ENCODE data around the gene SCAANT1. TPM values are rescaled to one million over a fixed set of nuclear protein-coding genes. Genes with fewer than 3 reads are reported as not detected.

SCAANT1 gene
- total and polyA plus RNA-seq, 2 of the 8 experiments (the other 6 are each of a cell fraction or from before 2014, with no cell fraction given), result not detected

GRCh38 chr3:63875510-63875909 is 36.7 kb downstream of the SCAANT1 start:
- Histone ChIP-seq H3K9ac (replicated peaks in 1 of 4; ENCODE audit: extremely low read depth in 1 of 4, low read depth in 3 of 4, low read length in 3 of 4) (no peak overlapping the region), H3K4me2 (ENCODE audit: insufficient read depth in 1 of 2, low read depth in 2 of 2, low read length in 2 of 2) (no peak overlapping the region), H3K18ac (ENCODE audit: extremely low read depth, low read length) (no peak overlapping the region), H3K4me3 (ENCODE audit: extremely low read depth in 1 of 4, insufficient read depth in 2 of 4, low read depth in 3 of 4, low read length in 4 of 4) (no peak overlapping the region), H2BK15ac (ENCODE audit: low read length) (no peak overlapping the region), H2BK120ac (replicated peaks; ENCODE audit: low read depth, low read length) (no peak overlapping the region), H3K56ac (replicated peaks; ENCODE audit: insufficient read length, low read depth, low read length) (no peak overlapping the region), H4K8ac (ENCODE audit: extremely low read depth, insufficient read depth, low read length) (no peak overlapping the region), H3K4ac (replicated peaks; ENCODE audit: insufficient read length, low read depth, low read length) (no peak overlapping the region), H4K5ac (ENCODE audit: insufficient read length, low read depth, low read length) (no peak overlapping the region), H3K27me3 (replicated peaks in 1 of 4; ENCODE audit: control insufficient read depth in 3 of 4, extremely low read depth in 1 of 4, insufficient read depth in 3 of 4, low read length in 3 of 4) (no peaks in the 10 kb centered on the region), H3K36me3 (ENCODE audit: control insufficient read depth in 2 of 4, insufficient read depth in 4 of 4, low read length in 3 of 4) (no peaks in the 10 kb centered on the region), H3K14ac (ENCODE audit: insufficient read length) (no peak overlapping the region), H3K23me2 (ENCODE audit: low read depth, low read length) (no peaks in the 10 kb centered on the region), H3K79me2 (ENCODE audit: control insufficient read depth in 1 of 2, insufficient read depth in 2 of 2, low read length in 2 of 2) (peaks cover 0 to 65% of the 10 kb centered on the region in 2 experiments; a peak in 3 of 4 replicates), H3K9me3 (ENCODE audit: insufficient read depth in 2 of 2, low read depth in 1 of 2, low read length in 1 of 2) (no peaks in the 10 kb centered on the region), H2BK5ac (ENCODE audit: low read depth, low read length) (no peak overlapping the region), H4K91ac (replicated peaks; ENCODE audit: insufficient read length, low read length) (no peak overlapping the region), H2AFZ (ENCODE audit: low read length) (no peak overlapping the region), H2BK20ac (ENCODE audit: low read length) (no peak overlapping the region), H2BK12ac (ENCODE audit: low read depth, low read length) (no peak overlapping the region), H3K23ac (ENCODE audit: insufficient read length) (no peak overlapping the region), H3K4me1 (replicated peaks in 1 of 4; ENCODE audit: control insufficient read depth in 3 of 4, insufficient read depth in 4 of 4, low read length in 3 of 4) (peaks cover 6 to 11% (median 8%) of the 10 kb centered on the region in 4 experiments; a peak in 6 of 7 replicates), H3K27ac (ENCODE audit: low read depth, low read length) (no peak overlapping the region), H4K20me1 (replicated peaks in 1 of 2; ENCODE audit: control insufficient read depth in 1 of 2, insufficient read depth in 2 of 2, low read length in 2 of 2) (peaks cover 2 to 3% of the 10 kb centered on the region in 2 experiments), H2AK5ac (ENCODE audit: low read depth, low read length) (no peak overlapping the region), H3K79me1 (ENCODE audit: low read depth, low read length) (no peaks in the 10 kb centered on the region; the same call in 1 of the 2 replicates)
- ChIA-PET POLR2A (ENCODE audit: partially characterized antibody) (interaction anchor here (0.9 kb wide), 1 partner anchor 13 kb away, joined by 3 read pairs; no protein-coding TSS in a partner anchor), CTCF (ENCODE audit: partially characterized antibody) (interaction anchor here (0.5 to 2.2 kb wide), 3 partner anchors 16 to 588 kb away, joined by 3 to 5 read pairs (median 5); no protein-coding TSS in a partner anchor)
- WGBS, 2 experiments (ENCODE audit: extremely low coverage in 1 of 2, insufficient coverage in 1 of 2, insufficient read length in 1 of 2, insufficient replicate concordance in 2 of 2, low coverage in 1 of 2, low lambda C conversion rate in 2 of 2, missing lambda C conversion rate in 1 of 2), result 89% methylated on average over 2 of the region's 2 CpGs; no CpG with 5 or more reads in 1 of the 2 experiments
- FAIRE-seq (no peak), DNase-seq (ENCODE audit: low read depth in 1 of 2, low spot score in 2 of 2) (no peak)
- TF ChIP-seq JUND (IDR thresholded peaks at IDR 0.05; ENCODE audit: low read length), result no peak
- TF ChIP-seq NRF1 (IDR thresholded peaks at IDR 0.05; ENCODE audit: low read depth, low read length), result no peak
- no peak for TF ChIP-seq SP4 (IDR thresholded peaks at IDR 0.05; ENCODE audit: low read length)
- TF ChIP-seq CHD2 (IDR thresholded peaks at IDR 0.05; ENCODE audit: low read length), result no peak
- no peak for TF ChIP-seq GABPA (IDR thresholded peaks at IDR 0.05; ENCODE audit: borderline replicate concordance, insufficient read depth, low read length)
- no peak for TF ChIP-seq E2F6 (IDR thresholded peaks at IDR 0.05)
- TF ChIP-seq EP300 (IDR thresholded peaks at IDR 0.05; ENCODE audit: borderline replicate concordance in 1 of 2, low read depth in 2 of 2, low read length in 2 of 2), result no peak
- TF ChIP-seq POU5F1 (IDR thresholded peaks at IDR 0.05; ENCODE audit: low read depth, low read length), result no peak
- TF ChIP-seq CBX8 (IDR thresholded peaks at IDR 0.05; ENCODE audit: borderline replicate concordance, low read depth, low read length), result no peak
- no peak for TF ChIP-seq KDM1A (IDR thresholded peaks at IDR 0.05; ENCODE audit: borderline replicate concordance, low read length)
- TF ChIP-seq CEBPB (IDR thresholded peaks at IDR 0.05; ENCODE audit: low read depth, low read length), result no peak
- TF ChIP-seq ATF2 (IDR thresholded peaks at IDR 0.05; ENCODE audit: low read length), result no peak
